Measurements from ENCODE around the gene VAV1.

VAV1 gene

DNA sequence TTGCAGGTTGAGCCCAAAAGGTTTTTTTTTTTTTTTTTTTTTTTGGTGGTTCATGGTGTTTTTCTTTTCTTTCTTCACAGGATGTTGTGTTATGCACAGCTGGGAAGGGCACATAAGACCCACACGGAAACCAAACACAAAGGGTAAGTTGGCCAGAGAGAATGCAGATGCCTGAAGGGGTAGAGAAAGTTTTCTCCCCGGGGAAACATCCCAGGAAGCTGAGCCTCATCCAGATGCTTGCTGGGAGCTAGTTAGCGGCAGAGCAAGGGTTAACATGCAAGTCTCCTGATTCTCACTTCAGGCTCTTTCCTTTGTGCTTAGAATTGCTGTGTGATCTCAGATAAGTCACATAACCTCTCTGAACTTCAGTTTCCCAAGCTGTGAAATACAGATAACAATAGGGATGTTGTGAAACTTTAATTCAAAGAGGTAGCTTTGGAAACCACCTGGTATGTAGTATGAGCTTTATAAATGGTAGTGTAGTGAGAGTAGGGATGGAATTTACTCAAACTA, 117.9 kb downstream of the VAV1 start:
- Histone ChIP-seq H3K36me3 (ENCODE audit: insufficient read depth, low read length) (no peaks in the 10 kb centered on the region), H3F3A (ENCODE audit: insufficient read depth, low read length) (no peaks in the 10 kb centered on the region), H3K4me1 (ENCODE audit: insufficient read depth, low read length, severe bottlenecking) (no peaks in the 10 kb centered on the region), H3K79me2 (ENCODE audit: insufficient read depth, low read length) (no peaks in the 10 kb centered on the region), H3K27ac (ENCODE audit: low read depth, low read length, poor library complexity, severe bottlenecking) (no peak overlapping the region), H3K27me3 (ENCODE audit: insufficient read depth, low read length) (no peaks in the 10 kb centered on the region; the same call in 1 of the 2 replicates), H2AFZ (ENCODE audit: low read length) (no peak overlapping the region), H3K9ac (ENCODE audit: low read length) (no peak overlapping the region), H3K9me2 (ENCODE audit: low read depth, low read length) (no peaks in the 10 kb centered on the region), H3K4me2 (ENCODE audit: low read length) (no peak overlapping the region), H3K9me3 (ENCODE audit: low read length) (no peaks in the 10 kb centered on the region), H4K20me1 (ENCODE audit: insufficient read depth, low read length) (no peaks in the 10 kb centered on the region), H3K4me3 (ENCODE audit: low read depth, low read length, poor library complexity, severe bottlenecking) (no peak overlapping the region)
- TF ChIP-seq, protein P1, sequence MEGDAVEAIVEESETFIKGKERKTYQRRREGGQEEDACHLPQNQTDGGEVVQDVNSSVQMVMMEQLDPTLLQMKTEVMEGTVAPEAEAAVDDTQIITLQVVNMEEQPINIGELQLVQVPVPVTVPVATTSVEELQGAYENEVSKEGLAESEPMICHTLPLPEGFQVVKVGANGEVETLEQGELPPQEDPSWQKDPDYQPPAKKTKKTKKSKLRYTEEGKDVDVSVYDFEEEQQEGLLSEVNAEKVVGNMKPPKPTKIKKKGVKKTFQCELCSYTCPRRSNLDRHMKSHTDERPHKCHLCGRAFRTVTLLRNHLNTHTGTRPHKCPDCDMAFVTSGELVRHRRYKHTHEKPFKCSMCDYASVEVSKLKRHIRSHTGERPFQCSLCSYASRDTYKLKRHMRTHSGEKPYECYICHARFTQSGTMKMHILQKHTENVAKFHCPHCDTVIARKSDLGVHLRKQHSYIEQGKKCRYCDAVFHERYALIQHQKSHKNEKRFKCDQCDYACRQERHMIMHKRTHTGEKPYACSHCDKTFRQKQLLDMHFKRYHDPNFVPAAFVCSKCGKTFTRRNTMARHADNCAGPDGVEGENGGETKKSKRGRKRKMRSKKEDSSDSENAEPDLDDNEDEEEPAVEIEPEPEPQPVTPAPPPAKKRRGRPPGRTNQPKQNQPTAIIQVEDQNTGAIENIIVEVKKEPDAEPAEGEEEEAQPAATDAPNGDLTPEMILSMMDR (IDR thresholded peaks at IDR 0.05; ENCODE audit: low read length): no peak
- no peak for TF ChIP-seq EZH2 (IDR thresholded peaks at IDR 0.05; ENCODE audit: borderline replicate concordance, low read length)

DNA sequence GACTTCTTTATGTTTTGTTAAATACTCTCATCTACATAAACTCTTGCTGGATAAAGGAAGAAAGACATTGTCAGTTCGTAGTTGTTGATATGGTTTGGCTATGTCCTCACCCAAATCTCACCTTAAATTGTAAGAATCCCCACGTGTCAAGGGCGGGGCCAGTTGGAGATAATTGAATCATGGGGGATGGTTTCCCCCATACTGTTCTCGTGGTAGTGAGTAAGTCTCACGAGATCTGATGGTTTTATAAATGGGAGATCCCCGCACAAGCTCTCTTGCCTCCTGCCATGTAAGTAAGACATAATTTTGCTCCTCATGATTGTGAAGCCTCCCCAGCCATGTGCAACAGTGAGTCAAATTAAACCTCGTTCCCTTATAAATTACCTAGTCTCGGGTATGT, 118.4 kb downstream of the VAV1 start:
- no peak for TF ChIP-seq EZH2 (IDR thresholded peaks at IDR 0.05; ENCODE audit: borderline replicate concordance, low read length)
- TF ChIP-seq, protein P1 (IDR thresholded peaks at IDR 0.05; ENCODE audit: low read length): no peak
- Histone ChIP-seq H3K4me2 (ENCODE audit: low read length) (no peak overlapping the region), H3K79me2 (ENCODE audit: insufficient read depth, low read length) (no peaks in the 10 kb centered on the region), H3K4me3 (ENCODE audit: low read depth, low read length, poor library complexity, severe bottlenecking) (no peak overlapping the region), H3K4me1 (ENCODE audit: insufficient read depth, low read length, severe bottlenecking) (no peaks in the 10 kb centered on the region), H3K27me3 (ENCODE audit: insufficient read depth, low read length) (no peaks in the 10 kb centered on the region; the same call in 1 of the 2 replicates), H2AFZ (ENCODE audit: low read length) (no peak overlapping the region), H3K27ac (ENCODE audit: low read depth, low read length, poor library complexity, severe bottlenecking) (no peak overlapping the region), H3K9me2 (ENCODE audit: low read depth, low read length) (no peaks in the 10 kb centered on the region), H3K9ac (ENCODE audit: low read length) (no peak overlapping the region), H3K9me3 (ENCODE audit: low read length) (no peaks in the 10 kb centered on the region), H3F3A (ENCODE audit: insufficient read depth, low read length) (no peaks in the 10 kb centered on the region), H3K36me3 (ENCODE audit: insufficient read depth, low read length) (no peaks in the 10 kb centered on the region), H4K20me1 (ENCODE audit: insufficient read depth, low read length) (no peaks in the 10 kb centered on the region)

DNA sequence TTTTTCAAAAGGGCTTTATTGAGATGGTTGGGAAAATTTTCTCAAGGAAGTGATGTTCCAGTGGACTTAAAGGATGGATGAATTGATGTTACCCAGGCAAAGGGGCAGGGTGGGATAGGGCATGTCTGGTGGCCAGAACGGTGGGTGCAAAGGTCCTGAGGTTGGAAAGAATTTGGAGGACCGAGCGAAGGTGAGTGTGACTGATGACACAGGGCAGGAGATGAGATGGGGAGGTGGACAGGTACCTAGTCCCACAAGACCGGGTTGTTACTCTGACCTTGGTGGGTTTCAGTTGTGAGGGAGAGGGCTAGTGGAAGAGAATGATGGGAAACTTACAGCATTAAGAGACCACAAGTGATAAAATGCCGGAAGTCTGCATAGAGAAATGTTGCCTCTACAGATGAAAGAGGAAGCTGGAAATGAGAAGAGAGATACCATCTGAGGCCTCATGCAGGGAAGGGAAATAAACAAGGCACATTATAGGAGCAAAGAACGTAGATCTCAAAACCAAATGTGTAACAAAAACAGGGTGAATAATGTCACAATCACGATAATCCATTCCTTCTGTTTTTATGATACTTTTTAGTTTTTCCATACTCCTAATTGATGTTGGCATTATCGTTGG, 119.4 kb downstream of the VAV1 start:
- TF ChIP-seq, protein P1 (IDR thresholded peaks at IDR 0.05; ENCODE audit: low read length): no peak
- TF ChIP-seq EZH2 (IDR thresholded peaks at IDR 0.05; ENCODE audit: borderline replicate concordance, low read length): no peak
- Histone ChIP-seq H3F3A (ENCODE audit: insufficient read depth, low read length) (no peaks in the 10 kb centered on the region), H3K4me1 (ENCODE audit: insufficient read depth, low read length, severe bottlenecking) (no peaks in the 10 kb centered on the region), H3K79me2 (ENCODE audit: insufficient read depth, low read length) (no peaks in the 10 kb centered on the region), H3K9me3 (ENCODE audit: low read length) (no peaks in the 10 kb centered on the region), H2AFZ (ENCODE audit: low read length) (no peak overlapping the region), H3K27me3 (ENCODE audit: insufficient read depth, low read length) (no peaks in the 10 kb centered on the region; the same call in 1 of the 2 replicates), H3K4me2 (ENCODE audit: low read length) (no peak overlapping the region), H4K20me1 (ENCODE audit: insufficient read depth, low read length) (no peaks in the 10 kb centered on the region), H3K9ac (ENCODE audit: low read length) (no peak overlapping the region), H3K36me3 (ENCODE audit: insufficient read depth, low read length) (no peaks in the 10 kb centered on the region), H3K27ac (ENCODE audit: low read depth, low read length, poor library complexity, severe bottlenecking) (no peak overlapping the region), H3K9me2 (ENCODE audit: low read depth, low read length) (no peaks in the 10 kb centered on the region), H3K4me3 (ENCODE audit: low read depth, low read length, poor library complexity, severe bottlenecking) (no peak overlapping the region)
